ENCODE measurements around the gene LEMD1.

- TF ChIP-seq CTCF (conservative IDR thresholded peaks at IDR 0.05; ENCODE audit: low read depth, low read length) (no peak), EZH2 (IDR thresholded peaks at IDR 0.05; ENCODE audit: low read length, unreplicated experiment) (no peak), EZH2phosphoT487 (IDR thresholded peaks at IDR 0.05; ENCODE audit: borderline replicate concordance, low read length) (no peak)
These were observed 55.9 kb downstream of the LEMD1 start for GRCh38 chr1:205365945-205366463.

All from PC-3 (cell line).